ENCODE measurements around the gene PDE4B. TPM values are rescaled to one million over a fixed set of nuclear protein-coding genes. Genes with fewer than 3 reads are reported as not detected.

Gene PDE4B
- total and polyA plus RNA-seq, 9 of the 15 experiments (the other 6 are each of a cell fraction or from before 2014, with no cell fraction given) = 0.09 TPM; not detected in 8

DNA sequence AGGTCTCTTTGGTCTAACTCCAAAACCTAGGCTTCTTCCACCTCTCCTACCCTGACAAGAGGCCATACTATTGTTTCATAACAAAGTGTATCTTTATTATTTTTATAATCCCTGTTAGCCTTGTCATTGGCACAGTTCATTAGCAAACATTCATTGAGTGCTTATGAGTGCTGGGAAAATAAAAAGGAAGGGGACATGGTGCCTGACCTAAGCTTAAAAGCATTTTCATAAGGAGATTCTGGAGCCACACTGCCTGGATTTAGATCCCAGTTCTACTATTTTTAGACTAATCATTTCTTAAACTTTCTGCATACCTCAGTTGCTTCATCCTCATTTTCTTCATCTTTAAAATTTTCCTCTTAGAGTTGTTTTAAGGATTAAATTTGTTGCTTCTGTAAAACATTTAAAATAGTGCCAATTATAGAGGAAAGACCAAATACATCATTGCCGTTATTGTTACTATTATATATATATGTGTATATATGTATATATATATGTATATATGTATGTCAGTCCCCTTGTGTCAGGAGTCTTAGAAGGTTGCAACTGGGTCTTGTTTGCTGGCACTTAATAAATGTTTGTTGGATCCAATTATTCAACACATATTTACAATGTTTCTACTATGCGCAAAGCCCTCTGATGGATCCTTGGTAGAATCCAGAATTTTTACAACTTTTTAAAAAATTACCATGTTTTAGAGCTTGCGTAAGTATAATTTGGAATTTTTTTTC is 490.4 kb downstream of the PDE4B start (continued):
- no peak for TF ChIP-seq LCOR (CRISPR knock-in tag; IDR thresholded peaks at IDR 0.05)
- TF ChIP-seq ZNF354B (CRISPR knock-in tag; IDR thresholded peaks at IDR 0.05) = no peak

DNA sequence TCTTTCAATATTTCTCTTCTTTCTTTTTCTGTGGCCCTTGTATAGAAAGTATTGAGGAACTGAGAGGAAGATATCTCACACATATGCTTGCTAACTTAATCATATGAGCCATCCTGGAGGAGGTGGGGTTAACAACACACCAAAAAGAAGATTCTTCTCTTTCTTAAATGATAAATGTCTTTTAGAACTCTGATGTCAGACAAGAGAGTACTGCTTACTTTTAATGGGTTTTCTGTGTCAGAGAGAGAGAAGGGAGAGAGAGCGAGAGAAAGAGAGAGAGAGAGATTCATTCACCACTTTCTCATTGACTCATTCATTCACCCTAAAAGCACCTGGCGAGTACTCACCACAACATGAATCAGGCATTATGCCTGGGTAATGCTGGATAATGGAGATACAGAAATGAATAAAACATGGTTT is 490.9 kb downstream of the PDE4B start:
- Histone ChIP-seq H3K4me2 (ENCODE audit: insufficient read depth, low read length) (no peak overlapping the region), H3K79me2 (ENCODE audit: control insufficient read depth, insufficient read depth, low read length) (no peaks in the 10 kb centered on the region), H3K4me3 (no peak overlapping the region), H3K27me3 (ENCODE audit: control insufficient read depth in 2 of 2, insufficient read depth in 2 of 2, low read length in 2 of 2) (no peaks in the 10 kb centered on the region; a peak in 1 of 5 replicates), H3K27ac (ENCODE audit: extremely low read depth, low read depth, low read length) (no peak overlapping the region), H2AFZ (ENCODE audit: low read depth, low read length) (no peak overlapping the region), H3K9me3 (replicated peaks; ENCODE audit: control insufficient read depth, insufficient read depth, low read depth, low read length) (no peaks in the 10 kb centered on the region), H3K36me3 (ENCODE audit: control insufficient read depth, insufficient read depth, low read length) (no peaks in the 10 kb centered on the region), H3K9me1 (ENCODE audit: control insufficient read depth, insufficient read depth, low read length) (no peaks in the 10 kb centered on the region), H3K9ac (ENCODE audit: insufficient read depth in 1 of 2, low read depth in 2 of 2, low read length in 2 of 2) (no peak overlapping the region), H3K4me1 (replicated peaks in 1 of 2; ENCODE audit: control insufficient read depth in 2 of 2, insufficient read depth in 2 of 2, low read length in 2 of 2) (no peaks in the 10 kb centered on the region), H4K20me1 (replicated peaks; ENCODE audit: control insufficient read depth, insufficient read depth, low read length) (no peaks in the 10 kb centered on the region)
- FAIRE-seq (no peak), ATAC-seq (no peak), DNase-seq (ENCODE audit: extremely low read depth in 1 of 4, low spot score in 3 of 4) (no peak)
- 0% methylated on average over 2 of the region's 2 CpGs for WGBS (ENCODE audit: insufficient coverage, low coverage, missing lambda C conversion rate)
- in situ Hi-C loops (cut with MboI) = no loop called here
- ChIA-PET POLR2A (no interaction called here), CTCF (ENCODE audit: low intra/inter-chr PET ratio) (no interaction called here)
- TF ChIP-seq ZNF217 (CRISPR knock-in tag; IDR thresholded peaks at IDR 0.05) = no peak
- no peak for TF ChIP-seq ZNF134 (CRISPR knock-in tag; conservative IDR thresholded peaks at IDR 0.05)
- TF ChIP-seq ZNF395 (CRISPR knock-in tag; IDR thresholded peaks at IDR 0.05) = no peak
- TF ChIP-seq, protein P1, sequence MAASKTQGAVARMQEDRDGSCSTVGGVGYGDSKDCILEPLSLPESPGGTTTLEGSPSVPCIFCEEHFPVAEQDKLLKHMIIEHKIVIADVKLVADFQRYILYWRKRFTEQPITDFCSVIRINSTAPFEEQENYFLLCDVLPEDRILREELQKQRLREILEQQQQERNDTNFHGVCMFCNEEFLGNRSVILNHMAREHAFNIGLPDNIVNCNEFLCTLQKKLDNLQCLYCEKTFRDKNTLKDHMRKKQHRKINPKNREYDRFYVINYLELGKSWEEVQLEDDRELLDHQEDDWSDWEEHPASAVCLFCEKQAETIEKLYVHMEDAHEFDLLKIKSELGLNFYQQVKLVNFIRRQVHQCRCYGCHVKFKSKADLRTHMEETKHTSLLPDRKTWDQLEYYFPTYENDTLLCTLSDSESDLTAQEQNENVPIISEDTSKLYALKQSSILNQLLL (CRISPR knock-in tag; IDR thresholded peaks at IDR 0.05; ENCODE audit: borderline replicate concordance) = no peak
- no peak for TF ChIP-seq ZNF79 (CRISPR knock-in tag; IDR thresholded peaks at IDR 0.05; ENCODE audit: low read depth)
- no peak for TF ChIP-seq ZNF778 (CRISPR knock-in tag; IDR thresholded peaks at IDR 0.05)
- TF ChIP-seq MED1 (CRISPR knock-in tag; IDR thresholded peaks at IDR 0.05; ENCODE audit: borderline replicate concordance) = no peak
- no peak for TF ChIP-seq BCOR (IDR thresholded peaks at IDR 0.05)
- TF ChIP-seq ZNF174 (CRISPR knock-in tag; IDR thresholded peaks at IDR 0.05) = no peak
- TF ChIP-seq SFPQ (IDR thresholded peaks at IDR 0.05; ENCODE audit: low read depth, low read length) = no peak
- intact Hi-C loops (cut with micrococcal nuclease) = no loop called here
- BruUV-seq (replicated peaks) = no TSS peak
